Measurements from ENCODE around the gene TSC2.

DNA sequence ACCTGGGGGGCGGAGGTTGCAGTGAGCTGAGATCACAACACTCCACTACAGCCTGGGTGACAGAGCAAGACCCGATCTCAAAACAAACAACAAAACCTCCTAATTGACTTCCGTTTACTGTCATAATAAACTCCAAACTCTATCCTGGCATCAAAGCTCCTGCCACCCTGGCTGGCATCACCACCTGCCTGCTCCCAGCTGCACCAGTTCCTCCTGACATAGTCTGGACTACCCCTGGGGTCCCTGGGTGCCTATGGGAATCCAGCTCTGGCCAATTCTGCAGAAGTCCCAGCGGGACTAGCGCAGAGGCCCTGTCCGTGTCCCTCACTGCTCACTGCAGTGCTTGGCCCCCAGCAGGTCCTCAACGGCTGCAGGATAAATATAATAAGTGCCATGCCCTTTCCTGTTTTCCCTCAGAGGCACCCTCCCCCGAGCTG, 874 bp upstream of the TSC2 start:
- TF ChIP-seq POLR2A (IDR thresholded peaks at IDR 0.05; ENCODE audit: low read depth, low read length) = no peak
- no peak for TF ChIP-seq TAF1 (IDR thresholded peaks at IDR 0.05; ENCODE audit: borderline replicate concordance, low read depth, low read length)

All from GM12892 (cell line).